ENCODE results near the gene SPATA46. TPM values are rescaled to one million over a fixed set of nuclear protein-coding genes. Genes with fewer than 3 reads are reported as not detected.

The SPATA46 gene
- total RNA-seq, 2 donors from 2014 or later = not detected

Other genes with a start within 250 kb of the SPATA46 start
- gene C1orf226, start 4.9 kb upstream of the SPATA46 start, total RNA-seq = not detected
- gene SH2D1B, start 35.3 kb upstream of the SPATA46 start, total RNA-seq = 10 to 100 TPM; 12.7 to 19.5 TPM
- 10 to 100 TPM; 63.2 to 78.9 TPM for gene UHMK1, start 121.0 kb upstream of the SPATA46 start, total RNA-seq
- gene UAP1, start 184.9 kb upstream of the SPATA46 start, total RNA-seq = 10 to 100 TPM; 24.3 to 40.8 TPM

All from natural killer cell treated with Interleukin-12 subunit alpha and Interleukin-12 subunit beta and Interleukin-15 and Interleukin-18, amount 100 ng/mL, for 72 hours (primary cell).